Measurements from ENCODE around the gene ANGEL1. TPM values are rescaled to one million over a fixed set of nuclear protein-coding genes. Genes with fewer than 3 reads are reported as not detected.

ANGEL1 gene
- total RNA-seq (2022; extraction: Qiagen RNA extraction; ENCODE audit: low read depth) = 7.3 to 9.8 TPM (median 9.5 TPM) in 5 replicates

GRCh38 chr14:76812422-76813383 is at the start of gene ANGEL1:
Gene ANGEL1 (minus strand): TSS chr14:76812882. CDS start chr14:76812827, 55 bp downstream.

GRCh38 chr14:76826122-76826521 is 13.4 kb upstream of the ANGEL1 start, which contains the start of gene LRRC74A:
Gene LRRC74A (plus strand): TSS chr14:76826408. CDS start chr14:76826698, 290 bp downstream.

GRCh38 chr14:76761136-76761959 is 51.3 kb downstream of the ANGEL1 start, which contains the start of gene VASH1:
Gene VASH1 (plus strand): TSS chr14:76761468. CDS start chr14:76762822, 1,354 bp downstream.

Other genes starting within 250 kb of the ANGEL1 start
- 3.3 to 4.6 TPM (median 3.8 TPM) in 5 replicates for gene VASH1, start 51.4 kb downstream of the ANGEL1 start, total RNA-seq (2022; extraction: Qiagen RNA extraction; ENCODE audit: low read depth)
- gene LRRC74A, start 13.5 kb upstream of the ANGEL1 start, total RNA-seq (2022; extraction: Qiagen RNA extraction; ENCODE audit: low read depth) = not detected in 5 replicates
- gene IRF2BPL, start 215.8 kb upstream of the ANGEL1 start, total RNA-seq (2022; extraction: Qiagen RNA extraction; ENCODE audit: low read depth) = 17.9 to 29.3 TPM (median 27.2 TPM) in 5 replicates

Measured in A549 treated with CpdA at 1 μM for 4 hours (cell line).